NCI-H2227 treated with DMSO at 0.1 percent for 48 hours (cell line): ENCODE measurements around the gene SERPINB4.
"Not testable (repeated sequence)": the region's sequence is repeated elsewhere in the genome, so short reads cannot be mapped to it uniquely, and the experiment has no call there.

Source experiments
- DNase-seq: peaks from one replicate; lab custom pipeline; 2025; lab: John Stamatoyannopoulos, UW

Gene SERPINB4

DNA sequence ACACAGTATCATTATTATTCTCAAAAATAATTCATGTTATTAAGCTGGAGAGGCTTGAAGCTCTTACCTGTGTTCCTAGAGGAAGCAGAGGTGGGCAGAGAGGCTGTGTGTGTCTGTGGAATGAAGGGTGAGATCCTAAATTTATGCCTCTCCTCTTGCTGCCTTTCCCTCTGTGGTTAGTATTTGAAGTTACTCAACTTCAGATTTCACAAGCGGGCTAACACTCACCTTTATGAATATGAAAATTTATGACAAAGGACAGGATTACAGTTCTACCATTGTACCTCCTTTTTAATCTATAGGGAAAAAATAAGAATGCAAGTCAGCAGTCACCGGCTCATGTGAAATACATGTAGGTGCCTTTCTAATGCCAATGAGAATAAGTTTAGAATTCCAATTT lies at the start of gene SERPINB4:
TSS of gene SERPINB4 (minus strand) at position 115 of the 400 bp plus-strand sequence. CDS start 679 bp downstream, outside the sequence.
- not testable (repeated sequence) for DNase-seq

DNA sequence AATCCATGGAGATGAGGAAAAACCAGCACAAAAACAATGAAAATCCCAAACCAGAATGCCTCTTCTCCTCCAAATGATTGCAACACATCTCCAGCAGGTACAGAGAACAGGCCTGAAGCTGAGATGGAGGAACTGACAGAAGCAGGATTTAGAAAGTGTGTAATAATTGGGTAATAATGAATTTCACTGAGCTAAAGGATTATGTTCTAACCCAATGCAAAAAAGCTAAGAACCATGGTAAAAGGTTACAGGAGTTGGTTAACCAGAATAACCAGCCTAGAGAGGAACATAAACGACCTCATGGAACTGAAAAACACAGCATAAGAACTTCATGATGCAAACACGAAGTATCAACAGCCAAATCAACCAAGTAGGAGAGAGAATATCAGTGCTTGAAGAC lies 45.0 kb upstream of the SERPINB4 start:
- no peak for DNase-seq

DNA sequence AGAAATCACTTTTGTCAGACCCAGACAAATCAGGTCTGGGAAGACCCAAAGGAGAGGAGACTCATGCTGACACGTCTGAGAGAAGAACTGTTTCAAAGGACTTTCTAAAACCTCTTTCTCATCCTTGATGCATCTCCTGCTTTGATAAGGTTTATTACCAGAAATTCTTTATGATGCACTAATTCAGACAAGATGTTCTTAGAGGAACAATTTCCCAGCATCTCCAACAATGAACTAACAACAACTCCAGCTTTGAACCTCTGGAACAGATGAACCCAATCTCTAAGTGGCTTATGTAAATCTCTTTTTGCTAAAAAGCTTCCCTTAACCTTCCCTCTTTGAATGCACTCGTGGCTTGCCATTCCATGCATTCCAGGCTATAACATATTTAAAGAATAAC lies 42.8 kb upstream of the SERPINB4 start:
- no peak for DNase-seq

DNA sequence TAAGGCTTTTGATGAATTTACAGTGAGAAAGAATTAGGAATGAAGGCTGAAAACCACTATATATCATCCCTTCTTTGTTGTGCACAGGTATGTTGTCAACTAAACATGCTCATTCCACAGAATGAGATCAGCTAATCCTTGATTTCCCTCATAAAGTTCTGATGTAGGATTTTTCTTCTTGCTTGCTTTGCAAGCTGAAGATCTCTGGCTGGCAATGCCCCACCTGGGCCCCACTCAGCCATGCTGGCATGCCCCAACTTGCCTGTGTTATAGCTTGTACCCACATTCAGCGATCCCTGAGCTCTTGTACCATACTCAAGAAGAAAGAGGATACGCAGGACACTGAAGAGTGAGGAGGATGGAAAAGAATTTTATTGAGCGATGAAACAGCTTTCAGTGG lies 40.7 kb upstream of the SERPINB4 start:
- no peak for DNase-seq

DNA sequence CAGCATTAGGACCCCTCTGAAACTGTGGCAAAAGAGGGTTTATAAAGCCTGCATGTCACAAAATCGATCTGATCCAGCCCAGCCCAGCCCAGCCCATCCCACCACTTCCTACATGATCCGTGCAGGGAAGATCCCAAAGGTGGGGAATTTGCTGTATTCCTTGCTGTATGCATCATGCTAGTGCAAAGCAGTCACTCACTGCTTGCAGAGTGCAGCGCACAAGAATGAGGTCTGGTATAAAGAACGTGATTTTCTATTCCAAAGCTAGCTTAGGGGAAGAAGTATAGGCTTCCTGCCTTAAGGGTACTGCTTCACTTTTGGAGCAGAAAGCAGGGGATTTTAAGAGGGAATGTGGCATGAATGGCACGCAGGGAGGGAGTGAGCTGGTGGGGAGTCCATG lies 39.8 kb upstream of the SERPINB4 start:
- DNase-seq, result no peak

DNA sequence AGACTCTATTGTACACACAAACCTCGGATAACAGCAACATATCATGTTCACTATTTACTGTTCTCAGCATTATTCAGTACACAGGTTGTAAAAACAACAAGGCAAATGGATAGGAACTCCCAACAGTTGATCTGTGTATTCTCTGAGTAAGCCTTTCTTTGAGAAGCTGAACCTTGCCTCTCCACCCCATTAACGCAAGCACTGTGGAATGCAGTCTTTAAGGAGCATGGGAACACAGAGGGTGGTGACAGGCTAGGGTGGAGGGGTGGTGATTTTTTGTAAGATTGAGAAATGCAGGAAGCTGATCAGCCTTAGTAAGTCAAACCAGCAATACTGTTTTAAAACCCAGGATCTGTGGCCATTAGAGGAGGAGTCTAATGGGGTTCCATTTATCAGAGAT lies 39.1 kb upstream of the SERPINB4 start:
- DNase-seq, result no peak

DNA sequence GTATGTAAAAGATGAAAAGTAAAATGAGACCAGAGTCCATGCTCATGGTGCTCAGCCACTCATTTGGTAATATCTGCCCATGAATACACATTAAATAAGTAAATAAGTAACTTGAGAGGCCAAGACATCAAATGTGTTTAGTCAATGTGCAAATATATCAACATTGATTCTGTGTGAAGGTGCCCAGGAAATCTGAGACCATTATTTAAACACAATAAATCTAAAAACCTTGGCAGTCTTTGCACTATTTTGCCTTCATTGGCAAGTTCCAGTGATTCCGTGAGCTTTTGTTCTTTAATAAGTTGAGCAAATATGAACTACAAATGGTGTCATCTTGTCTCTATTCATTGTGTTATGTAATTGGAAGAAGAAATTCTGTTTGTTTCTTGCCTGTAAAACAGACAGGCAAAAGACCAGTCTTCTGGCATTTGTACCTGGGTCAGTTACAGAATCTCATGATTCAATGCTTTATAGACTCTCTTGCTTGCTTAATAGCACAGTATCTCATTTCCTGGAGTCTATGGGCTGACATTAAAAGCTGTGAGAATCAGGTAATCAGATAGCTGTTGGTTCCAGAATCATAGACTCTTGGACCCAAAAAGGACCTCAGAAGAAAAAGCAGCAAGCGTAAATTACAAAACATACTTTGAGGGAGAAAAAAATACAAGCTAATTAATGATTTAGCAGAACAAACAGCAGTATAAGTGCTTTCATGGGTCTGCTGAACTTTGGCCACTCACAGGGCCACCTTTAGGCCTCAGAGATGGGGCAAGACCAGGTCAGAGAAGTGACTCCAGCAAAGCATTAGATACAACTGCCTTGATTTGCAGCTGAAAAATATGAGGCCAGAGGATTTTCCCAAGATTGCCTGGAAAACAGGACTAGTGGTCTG lies 37.6 kb upstream of the SERPINB4 start:
- no peak for DNase-seq

DNA sequence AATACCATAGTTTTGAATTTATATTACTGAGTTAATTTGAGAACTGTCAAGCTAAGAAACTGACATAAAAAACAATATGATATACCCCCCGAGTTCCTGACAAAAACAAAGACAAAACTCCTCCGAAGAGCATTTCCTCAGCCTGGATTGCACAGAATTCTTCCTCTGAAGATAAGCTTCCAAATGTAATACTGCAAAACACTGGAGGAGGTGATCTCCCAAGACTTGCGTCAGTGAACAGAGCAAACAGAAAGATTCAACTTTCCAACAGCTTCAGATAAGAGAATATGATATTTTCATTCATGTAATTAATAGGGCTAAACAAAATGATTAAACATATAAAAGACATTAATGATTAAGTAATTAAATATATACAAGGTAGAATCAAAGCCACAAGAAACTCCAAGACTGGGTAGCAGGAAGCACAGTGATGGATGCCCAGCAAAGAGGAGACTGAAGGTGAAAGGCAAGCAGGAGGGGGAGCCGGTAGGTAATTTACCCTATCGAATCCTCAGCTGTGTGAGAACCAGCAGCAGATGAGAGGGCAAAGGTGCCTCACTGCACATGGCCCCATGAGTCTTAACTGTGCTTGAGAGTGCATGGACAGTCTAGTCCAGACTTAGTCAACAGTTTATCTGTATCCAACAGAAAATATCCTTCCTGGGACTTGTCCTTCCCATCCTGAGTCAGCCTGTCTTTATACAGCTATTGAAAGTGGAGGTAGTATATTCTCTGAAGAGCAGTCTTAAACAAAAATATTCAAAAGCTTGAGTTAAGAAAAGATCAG lies 36.0 kb upstream of the SERPINB4 start:
- no peak for DNase-seq

DNA sequence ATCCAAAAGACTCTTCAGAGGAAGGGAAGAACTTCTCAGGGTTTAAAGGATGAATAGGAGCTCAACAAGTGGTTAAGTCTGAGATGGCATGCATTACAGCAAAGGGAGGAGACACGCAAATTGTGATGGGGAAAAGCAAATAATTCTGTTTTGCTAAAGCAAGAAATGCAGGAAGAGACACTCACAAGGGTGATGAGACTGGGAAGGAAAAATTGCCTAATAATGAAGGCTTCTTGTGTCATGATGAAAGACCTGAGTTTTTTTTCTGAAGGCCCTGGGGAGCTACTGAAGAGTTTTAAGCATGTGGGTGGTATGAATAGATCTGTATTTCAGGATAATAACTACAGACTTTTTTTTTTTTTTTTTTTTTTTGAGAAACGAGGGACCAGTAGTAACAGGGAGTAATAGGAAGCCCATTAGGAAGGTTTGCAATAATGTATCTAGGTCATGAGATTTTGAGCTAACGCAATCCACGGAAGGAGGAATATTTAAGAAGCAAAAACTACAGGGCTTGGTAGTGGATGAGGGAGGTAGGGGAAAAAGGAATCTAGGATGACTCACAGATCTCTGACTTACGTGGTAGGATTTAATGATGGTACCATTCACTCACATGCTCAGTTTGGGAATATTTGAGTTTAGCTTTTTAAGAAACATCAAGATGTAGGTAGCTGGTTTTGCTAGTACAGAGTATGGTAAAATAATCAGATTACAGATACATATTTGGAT lies 33.6 kb upstream of the SERPINB4 start:
- DNase-seq, result peak; percentile 11

DNA sequence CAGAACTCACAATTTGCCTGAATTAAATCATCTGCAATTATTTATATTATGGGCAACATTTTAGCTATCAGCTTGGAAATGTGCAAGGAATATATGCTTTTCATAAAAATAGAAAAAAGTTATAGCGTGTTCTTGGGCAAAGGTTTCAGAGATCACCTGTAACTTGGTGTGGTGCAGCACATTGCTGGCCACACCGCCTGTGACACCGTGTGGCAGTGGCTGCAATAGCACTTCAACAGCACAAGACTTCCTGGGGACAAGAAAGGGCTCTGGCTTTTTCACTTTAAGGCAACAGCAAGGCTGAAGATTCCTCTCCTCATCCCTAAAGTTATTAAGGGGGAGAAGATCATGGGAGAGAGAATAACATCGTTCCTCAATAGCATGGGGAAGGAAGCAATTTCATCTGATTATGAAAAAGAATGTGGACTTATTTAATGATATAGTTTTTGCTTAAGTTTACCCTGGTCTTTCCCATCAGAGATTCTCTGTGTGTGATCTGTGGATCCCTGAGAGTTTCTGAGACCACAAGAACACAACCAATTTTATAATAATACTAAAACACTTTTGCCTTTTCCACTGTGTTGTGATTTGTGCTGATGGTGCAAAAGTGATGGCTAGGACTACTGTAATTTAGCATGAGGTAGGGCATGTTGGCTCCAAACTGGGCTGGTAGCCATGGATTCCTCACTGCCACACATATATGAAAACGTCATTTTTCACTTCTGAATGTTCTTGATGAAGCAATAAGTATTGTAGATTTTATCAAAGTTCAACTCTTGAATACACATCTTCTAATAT lies 32.7 kb upstream of the SERPINB4 start:
- peak; percentile 5 for DNase-seq

DNA sequence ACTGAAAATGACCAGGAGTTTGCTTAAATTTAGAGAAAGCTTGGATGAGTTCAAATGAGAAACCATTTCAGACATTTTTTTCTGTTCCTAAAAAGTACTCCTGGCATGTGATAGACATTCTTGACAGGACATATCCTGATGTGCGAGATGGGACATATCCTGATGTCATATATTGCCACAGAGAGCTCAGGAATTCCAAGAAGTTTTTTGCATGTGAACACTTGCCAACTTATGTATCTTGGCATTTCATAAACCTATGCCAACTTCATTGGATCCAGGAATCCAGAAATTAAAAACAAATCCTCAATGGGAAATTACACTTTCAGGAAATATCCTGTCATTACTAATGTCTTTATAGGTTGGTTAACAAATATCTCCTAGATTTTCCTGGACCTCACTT lies 20.5 kb upstream of the SERPINB4 start:
- no peak for DNase-seq

DNA sequence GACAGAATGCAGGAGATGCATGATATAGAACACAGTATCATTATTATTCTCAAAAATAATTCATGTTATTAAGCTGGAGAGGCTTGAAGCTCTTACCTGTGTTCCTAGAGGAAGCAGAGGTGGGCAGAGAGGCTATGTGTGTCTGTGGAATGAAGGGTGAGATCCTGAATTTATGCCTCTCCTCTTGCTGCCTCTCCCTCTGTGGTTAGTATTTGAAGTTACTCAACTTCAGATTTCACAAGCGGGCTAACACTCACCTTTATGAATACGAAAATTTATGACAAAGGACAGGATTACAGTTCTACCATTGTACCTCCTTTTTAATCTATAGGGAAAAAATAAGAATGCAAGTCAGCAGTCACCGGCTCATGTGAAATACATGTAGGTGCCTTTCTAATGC lies 17.7 kb upstream of the SERPINB4 start, which contains the start of gene SERPINB3:
TSS of gene SERPINB3 (minus strand) at position 144 of the 400 bp plus-strand sequence. CDS start 677 bp downstream, outside the sequence.
- not testable (repeated sequence) for DNase-seq

DNA sequence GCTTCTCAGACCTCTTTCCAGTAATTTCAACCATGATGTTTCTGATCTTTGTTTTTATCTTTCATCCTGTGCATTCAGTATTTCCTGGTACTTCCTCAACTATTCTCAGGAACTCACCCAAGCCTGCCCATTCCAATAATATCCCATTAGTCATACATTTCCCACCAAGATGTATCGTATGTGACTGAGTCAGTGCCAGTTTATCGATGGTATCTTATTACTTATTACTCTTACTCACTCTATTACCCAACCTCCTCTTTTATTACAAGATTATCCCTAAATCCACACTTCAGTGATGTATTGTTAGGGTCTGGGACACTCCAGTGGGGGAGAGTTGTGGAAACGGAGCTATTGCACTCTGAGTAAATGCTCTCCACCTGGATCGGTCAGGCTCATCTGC lies 14.9 kb upstream of the SERPINB4 start:
- DNase-seq, result not testable (repeated sequence)

DNA sequence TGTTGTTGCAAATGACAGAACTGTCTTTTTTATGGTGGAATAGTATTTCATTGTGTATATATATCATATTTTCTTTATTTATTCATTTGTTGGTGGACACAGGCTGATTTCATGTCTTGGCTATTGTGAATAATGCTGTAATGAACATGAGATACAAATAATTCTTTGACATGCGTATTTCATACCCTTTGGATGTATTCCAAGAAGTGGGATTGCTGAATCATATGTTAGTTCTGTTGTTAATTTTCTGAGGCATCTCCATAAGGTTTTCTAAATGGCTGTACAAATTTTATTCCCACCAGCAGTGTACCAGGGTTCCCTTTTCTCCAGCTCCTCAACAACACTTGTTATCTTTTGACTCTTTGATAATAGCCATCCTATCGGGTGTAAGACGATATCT lies 6.2 kb upstream of the SERPINB4 start:
- DNase-seq, result not testable (repeated sequence)

DNA sequence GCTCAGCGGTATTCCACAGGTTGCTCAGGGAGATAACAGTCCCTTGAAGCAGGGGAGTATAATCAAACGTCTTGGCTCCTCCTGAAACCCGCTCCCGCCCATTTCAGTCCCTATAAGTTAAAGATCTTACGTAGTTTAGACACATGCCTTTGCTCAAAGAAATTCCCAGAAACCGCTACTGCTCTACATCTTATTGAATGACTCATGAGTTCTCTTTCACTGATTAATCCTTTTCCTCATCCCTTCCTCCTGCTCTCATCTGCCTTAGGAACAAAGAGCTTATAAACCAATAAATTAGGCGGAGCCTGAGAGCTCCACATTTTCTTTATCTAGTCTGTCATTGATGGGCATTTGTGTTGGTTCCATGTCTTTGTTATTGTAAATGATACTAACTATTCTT lies 4.2 kb upstream of the SERPINB4 start:
- no peak for DNase-seq

DNA sequence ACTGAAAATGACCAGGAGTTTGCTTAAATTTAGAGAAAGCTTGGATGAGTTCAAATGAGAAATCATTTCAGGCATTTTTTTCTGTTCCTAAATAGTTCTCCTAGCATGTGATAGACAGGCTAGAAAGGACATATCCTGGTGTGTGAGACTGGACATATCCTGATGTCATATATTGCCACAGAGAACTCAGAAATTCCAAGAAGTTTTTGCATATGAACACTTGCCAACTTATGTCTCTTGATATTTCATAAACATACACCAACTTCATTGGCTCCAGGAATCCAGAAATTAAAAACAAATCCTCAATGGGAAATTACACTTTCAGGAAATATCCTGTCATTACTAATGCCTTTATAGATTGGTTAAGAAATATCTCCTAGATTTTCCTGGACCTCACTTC lies 2.9 kb upstream of the SERPINB4 start:
- no peak for DNase-seq

DNA sequence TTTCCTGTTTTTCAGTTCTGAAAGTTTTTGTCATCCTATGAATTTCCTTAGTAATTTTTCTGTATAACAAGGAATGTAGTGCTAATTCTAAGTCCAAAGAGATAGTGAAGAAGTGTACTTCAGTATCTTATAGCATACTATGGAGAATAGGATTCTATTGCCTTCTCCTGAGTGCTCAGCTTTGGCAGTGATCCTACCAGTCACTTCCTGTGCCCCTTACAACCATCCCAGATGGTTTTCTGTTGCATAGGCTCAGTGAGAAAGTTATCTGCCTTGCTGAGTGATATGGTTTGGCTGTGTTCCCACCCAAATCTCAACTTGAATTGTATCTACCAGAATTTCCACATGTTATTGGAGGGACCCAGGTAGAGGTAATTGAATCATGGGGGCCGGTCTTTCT lies 638 bp upstream of the SERPINB4 start:
- DNase-seq, result not testable (repeated sequence)

DNA sequence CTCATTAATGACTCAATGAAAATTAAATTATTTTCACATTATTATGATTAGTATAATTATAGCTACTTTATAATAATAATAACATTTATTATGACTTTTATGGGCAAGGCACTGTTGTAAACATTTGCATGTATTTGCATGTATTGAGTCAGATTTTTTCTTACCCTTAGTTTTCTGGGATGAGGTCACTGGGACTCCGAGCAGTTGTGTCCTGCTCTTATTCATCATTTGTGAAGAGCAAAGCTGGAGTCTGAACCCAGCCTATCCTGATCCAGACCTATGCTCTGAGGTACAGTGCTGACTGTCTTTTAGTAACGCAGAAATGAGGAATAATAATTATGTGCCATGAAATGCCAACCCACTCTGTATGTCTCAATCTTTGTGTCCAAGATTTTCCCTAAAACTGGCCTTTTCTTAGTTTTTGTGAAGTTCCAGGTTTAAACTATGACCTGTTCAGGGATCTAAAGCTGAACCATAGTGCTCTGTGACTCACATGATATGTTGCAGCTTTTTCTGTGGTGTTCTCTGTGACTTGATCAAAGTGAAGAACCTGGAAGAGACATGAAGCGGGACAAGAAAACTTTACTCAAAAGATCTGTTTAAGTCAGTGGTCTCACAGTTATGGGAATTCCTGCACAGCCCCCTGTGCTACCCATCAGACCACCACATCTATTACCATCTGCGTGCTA lies 1.2 kb downstream of the SERPINB4 start:
- not testable (repeated sequence) for DNase-seq

DNA sequence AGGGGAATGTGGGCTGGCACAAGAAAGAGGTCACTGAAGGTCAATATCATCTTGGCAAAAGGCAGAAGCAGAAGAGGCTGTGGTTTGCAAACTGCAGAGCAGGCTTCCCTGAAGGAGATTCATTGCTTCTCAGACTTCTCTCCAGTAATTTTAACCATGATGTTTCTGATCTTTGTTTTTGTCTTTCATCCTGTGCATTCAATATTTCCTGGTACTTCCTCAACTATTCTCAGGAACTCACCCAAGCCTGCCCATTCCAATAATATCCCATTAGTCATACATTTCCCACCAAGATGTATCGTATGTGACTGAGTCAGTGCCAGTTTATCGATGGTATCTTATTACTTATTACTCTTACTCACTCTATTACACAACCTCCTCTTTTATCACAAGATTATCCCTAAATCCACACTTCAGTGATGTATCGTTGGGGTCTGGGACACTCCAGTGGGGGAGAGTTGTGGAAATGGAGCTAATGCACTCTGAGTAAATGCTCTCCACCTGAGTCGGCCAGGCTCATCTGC lies 2.8 kb downstream of the SERPINB4 start:
- DNase-seq, result not testable (repeated sequence)

DNA sequence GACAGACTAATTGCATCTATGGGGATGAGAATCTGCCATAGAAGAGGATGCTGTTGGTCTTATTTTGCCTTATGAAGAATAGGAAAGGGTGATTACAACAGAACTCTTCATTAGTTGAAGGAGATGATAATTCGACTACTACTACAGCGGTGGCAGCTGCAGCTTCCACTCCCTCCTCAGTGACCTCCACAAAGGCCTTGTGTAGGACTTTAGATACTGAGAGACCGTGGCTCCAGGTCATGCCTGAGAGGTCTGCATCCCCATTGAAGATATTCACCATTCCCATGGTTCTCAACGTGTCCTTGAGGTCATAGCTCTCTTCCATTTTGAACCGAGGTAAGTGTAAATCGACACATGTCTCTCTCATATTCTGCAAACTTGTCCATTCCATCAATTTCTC lies 6.4 kb downstream of the SERPINB4 start:
- DNase-seq, result no peak

DNA sequence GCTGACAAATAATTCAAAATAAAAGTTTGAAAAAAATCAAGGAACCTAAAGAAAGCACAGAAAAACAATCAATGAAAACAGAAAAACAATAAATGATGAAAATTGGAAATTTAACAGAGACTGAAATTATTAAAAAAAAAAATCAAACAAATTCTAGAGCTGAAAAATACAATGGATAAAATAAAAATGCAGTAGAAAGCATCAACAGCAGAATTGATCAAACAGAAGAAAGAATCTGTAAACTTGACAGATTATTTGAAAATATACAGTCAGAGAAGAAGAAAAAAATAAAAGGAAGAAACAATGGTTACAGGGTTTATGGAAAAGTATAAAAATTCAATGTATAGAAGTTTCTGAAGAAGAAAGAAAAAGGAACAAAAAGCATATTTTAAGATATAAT lies 16.2 kb downstream of the SERPINB4 start:
- DNase-seq, result no peak
